ENCODE results near the gene C12orf42. TPM values are rescaled to one million over a fixed set of nuclear protein-coding genes. Genes with fewer than 3 reads are reported as not detected.

C12orf42 gene
- total and polyA plus RNA-seq, 4 donors = 0.14 to 0.17 TPM; not detected in 2

- no peaks in the 10 kb centered on the region for H3K4me1 ChIP-seq (ENCODE audit: control insufficient read depth in 4 of 4, insufficient read depth in 4 of 4, low read length in 3 of 4)
- H3K27me3 ChIP-seq (ENCODE audit: control insufficient read depth in 4 of 4, insufficient read depth in 4 of 4, low read length in 3 of 4) = peaks cover 0 to 3% (median 0%) of the 10 kb centered on the region in 4 donors
- WGBS = 89% methylated on average over 6 of the region's 6 CpGs
- no peak overlapping the region for H3K9ac ChIP-seq (ENCODE audit: low read depth in 1 of 2, low read length in 2 of 2)
- no peaks in the 10 kb centered on the region for H3K9me3 ChIP-seq (ENCODE audit: control insufficient read depth in 4 of 4, low read length in 3 of 4)
- no peak overlapping the region for H3K4me3 ChIP-seq (ENCODE audit: low read depth in 1 of 3, low read length in 3 of 3)
- no peak for DNase-seq (ENCODE audit: low spot score)
- TF ChIP-seq HNF4G (IDR thresholded peaks at IDR 0.05) (no peak), HNF4A (conservative IDR thresholded peaks at IDR 0.05) (no peak), EGR1 (IDR thresholded peaks at IDR 0.05; ENCODE audit: low read depth in 2 of 2) (no peak), CTCF (IDR thresholded peaks at IDR 0.05; ENCODE audit: low read depth, low read length, missing input control) (no peak), ZBTB33 (IDR thresholded peaks at IDR 0.05) (no peak), YY1 (IDR thresholded peaks at IDR 0.05) (no peak), GABPA (IDR thresholded peaks at IDR 0.05 in 1 of 2, conservative IDR thresholded peaks at IDR 0.05 in 1 of 2) (no peak), TAF1 (conservative IDR thresholded peaks at IDR 0.05) (no peak), JUND (IDR thresholded peaks at IDR 0.05) (no peak), RAD21 (IDR thresholded peaks at IDR 0.05) (no peak), MAX (IDR thresholded peaks at IDR 0.05) (no peak), REST (IDR thresholded peaks at IDR 0.05) (no peak), FOXA2 (IDR thresholded peaks at IDR 0.05) (no peak), NR2F2 (IDR thresholded peaks at IDR 0.05) (no peak), ATF3 (IDR thresholded peaks at IDR 0.05) (no peak), SP1 (IDR thresholded peaks at IDR 0.05) (no peak), FOXA1 (IDR thresholded peaks at IDR 0.05) (no peak), RXRA (IDR thresholded peaks at IDR 0.05) (no peak)
- peaks cover 0 to 2% (median 0%) of the 10 kb centered on the region in 4 donors for H3K36me3 ChIP-seq (ENCODE audit: control insufficient read depth in 4 of 4, insufficient read depth in 3 of 4, low read depth in 1 of 4, low read length in 3 of 4)
- H3K27ac ChIP-seq (ENCODE audit: low read depth in 1 of 2, low read length in 2 of 2) = no peak overlapping the region
Observed at GRCh38 chr12:103379670-103380069, 116.1 kb downstream of the C12orf42 start.

Measured in liver (tissue), 9 donors.